WTC11 (cell line): ENCODE data around the gene OPRD1. TPM values are rescaled to one million over a fixed set of nuclear protein-coding genes. Genes with fewer than 3 reads are reported as not detected.

Experiments used
- ATAC-seq: fragments of 200-7000 bp; cut with Tn5 transposase; 2 replicates; pipeline ENCODE4 v1.10.0; 2021; ENCODE audit warnings: mild to moderate bottlenecking, moderate library complexity
- Bru-seq: library from RNA; stranded (reverse); fragments of 400-500 nt; gene quantifications from one replicate; lab custom pipeline; 2021; lab: Mats Ljungman, UMichigan
- CTCF ChIA-PET: fragments of 300-600 bp; sonication (Branson Sonifier 250); formaldehyde crosslinking; loops from one replicate; lab custom pipeline; 2021; ENCODE audit warnings: antibody characterized with exemption; lab: Charles Lee
- POLR2A ChIA-PET: fragments of 350-600 bp; sonication (Branson Sonifier 250); formaldehyde crosslinking; loops from one replicate; lab custom pipeline; 2021; ENCODE audit warnings: antibody characterized with exemption; lab: Charles Lee
- DNase-seq: peaks from one replicate; pipeline ENCODE4 v3.0.0; 2021; ENCODE audit warnings: low spot score
- H3K27ac Mint-ChIP-seq: 2 replicates; pipeline ENCODE4 v1.8.0; 2021; ENCODE audit warnings: mixed read lengths
- H3K27me3 Mint-ChIP-seq: 2 replicates; pipeline ENCODE4 v1.8.0; 2021; ENCODE audit warnings: low read depth, mild to moderate bottlenecking, moderate library complexity, mixed read lengths
- H3K36me3 Mint-ChIP-seq: 2 replicates; pipeline ENCODE4 v1.8.0; 2021; ENCODE audit warnings: mixed read lengths
- H3K4me1 Mint-ChIP-seq: 2 replicates; pipeline ENCODE4 v1.8.0; 2022; ENCODE audit warnings: mixed read lengths
- H3K4me3 Mint-ChIP-seq: 2 replicates; pipeline ENCODE4 v1.8.0; 2021; ENCODE audit warnings: mild to moderate bottlenecking, moderate library complexity, mixed read lengths
- H3K9me3 Mint-ChIP-seq: 2 replicates; pipeline ENCODE4 v1.8.0; 2021; ENCODE audit warnings: mixed read lengths
- ELF4 ChIP-seq: sonication (generic); formaldehyde crosslinking; IDR thresholded peaks from 2 replicates; pipeline ENCODE4 v1.8.1; 2022; ENCODE audit warnings: low read depth, mild to moderate bottlenecking, moderate library complexity, missing genetic modification reagents
- ESRRA ChIP-seq: sonication (generic); formaldehyde crosslinking; IDR thresholded peaks from 2 replicates; pipeline ENCODE4 v1.8.1; 2022; ENCODE audit warnings: mild to moderate bottlenecking, missing genetic modification reagents, borderline replicate concordance
- FOXJ3 ChIP-seq: sonication (generic); formaldehyde crosslinking; IDR thresholded peaks from 2 replicates; pipeline ENCODE4 v1.9.0; 2021; ENCODE audit warnings: missing genetic modification reagents, mild to moderate bottlenecking, borderline replicate concordance
- FOXK1 ChIP-seq: sonication (generic); formaldehyde crosslinking; IDR thresholded peaks from 2 replicates; pipeline ENCODE4 v1.8.0; 2022; ENCODE audit warnings: mild to moderate bottlenecking, moderate library complexity, missing genetic modification reagents
- GABPB1 ChIP-seq: sonication (generic); formaldehyde crosslinking; IDR thresholded peaks from 2 replicates; pipeline ENCODE4 v1.8.1; 2023; ENCODE audit warnings: mild to moderate bottlenecking, missing genetic modification reagents
- JAZF1 ChIP-seq: fragments of 250-450 bp; sonication (Bioruptor Pico); IDR thresholded peaks from 2 replicates; pipeline ENCODE4 v1.9.0; 2021; ENCODE audit warnings: moderate library complexity, mild to moderate bottlenecking, inconsistent platforms
- MXD4 ChIP-seq: fragments of 250-450 bp; sonication (Bioruptor Pico); IDR thresholded peaks from 2 replicates; pipeline ENCODE4 v1.8.0; 2021; ENCODE audit warnings: mild to moderate bottlenecking, moderate library complexity, borderline replicate concordance
- NR3C1 ChIP-seq: sonication (generic); formaldehyde crosslinking; conservative IDR thresholded peaks from 2 replicates; pipeline ENCODE4 v1.8.1; 2023; ENCODE audit warnings: low read depth, mild to moderate bottlenecking, missing genetic modification reagents
- SOX15 ChIP-seq: fragments of 250-450 bp; sonication (Bioruptor Pico); IDR thresholded peaks from 2 replicates; pipeline ENCODE4 v1.9.0; 2021; ENCODE audit warnings: mild to moderate bottlenecking
- TCF7 ChIP-seq: sonication (generic); formaldehyde crosslinking; IDR thresholded peaks from 2 replicates; pipeline ENCODE4 v1.8.0; 2022; ENCODE audit warnings: mild to moderate bottlenecking, low read depth, missing genetic modification reagents, moderate library complexity
- TEAD1 ChIP-seq: sonication (generic); formaldehyde crosslinking; IDR thresholded peaks from 2 replicates; pipeline ENCODE4 v1.8.0; 2022; ENCODE audit warnings: mild to moderate bottlenecking, missing genetic modification reagents
- ZNF138 ChIP-seq: sonication (generic); formaldehyde crosslinking; conservative IDR thresholded peaks from 2 replicates; pipeline ENCODE4 v1.8.1; 2022; ENCODE audit warnings: mild to moderate bottlenecking, moderate library complexity, missing genetic modification reagents
- ZNF219 ChIP-seq: sonication (generic); formaldehyde crosslinking; IDR thresholded peaks from 2 replicates; pipeline ENCODE4 v1.8.0; 2023; ENCODE audit warnings: missing genetic modification reagents, mild to moderate bottlenecking, borderline replicate concordance
- ZNF317 ChIP-seq: sonication (generic); formaldehyde crosslinking; IDR thresholded peaks from 2 replicates; pipeline ENCODE4 v1.8.1; 2023; ENCODE audit warnings: low read depth, mild to moderate bottlenecking, moderate library complexity, missing genetic modification reagents, borderline replicate concordance
- ZNF416 ChIP-seq: fragments of 250-450 bp; sonication (Bioruptor Pico); IDR thresholded peaks from 2 replicates; pipeline ENCODE4 v1.9.0; 2021; ENCODE audit warnings: mild to moderate bottlenecking, inconsistent platforms
- ZNF671 ChIP-seq: fragments of 250-450 bp; sonication (Bioruptor Pico); IDR thresholded peaks from 2 replicates; pipeline ENCODE4 v1.8.0; 2021; ENCODE audit warnings: mild to moderate bottlenecking
- long read RNA-seq, 3 experiments: library from RNA in 1 of 3; library from capped mRNA in 1 of 3; library from polyadenylated mRNA in 1 of 3; unstranded in 2 of 3; stranded (forward) in 1 of 3; transcript quantifications; one replicate each; pipeline ENCODE4 v2.0.0, GENCODE V29; 2021
- total RNA-seq: library from RNA; stranded (reverse); gene quantifications from 3 replicates; pipeline ENCODE4 v1.2.3, GENCODE V29; 2021
- TF ChIP-seq, protein P1 (sequence below): sonication (generic); formaldehyde crosslinking; IDR thresholded peaks from 2 replicates; pipeline ENCODE4 v1.8.1; 2023; ENCODE audit warnings: mild to moderate bottlenecking, missing genetic modification reagents, borderline replicate concordance
- TF ChIP-seq, protein P2 (sequence below): sonication (generic); formaldehyde crosslinking; IDR thresholded peaks from 2 replicates; pipeline ENCODE4 v1.8.0; 2023; ENCODE audit warnings: mild to moderate bottlenecking, missing genetic modification reagents
- TF ChIP-seq, protein P3 (sequence below): fragments of 200-600 bp; IDR thresholded peaks from 2 replicates; pipeline ENCODE4 v1.8.0; 2022; ENCODE audit warnings: antibody characterized with exemption
- TF ChIP-seq, protein P4 (sequence below): sonication (generic); formaldehyde crosslinking; IDR thresholded peaks from 2 replicates; pipeline ENCODE4 v1.8.1; 2023; ENCODE audit warnings: mild to moderate bottlenecking, missing genetic modification reagents, moderate library complexity
- TF ChIP-seq, protein P5 (sequence below): sonication (generic); formaldehyde crosslinking; IDR thresholded peaks from 2 replicates; pipeline ENCODE4 v1.8.0; 2022; ENCODE audit warnings: mild to moderate bottlenecking, missing genetic modification reagents
- TF ChIP-seq, protein P6 (sequence below): fragments of 250-450 bp; sonication (Bioruptor Pico); IDR thresholded peaks from 2 replicates; pipeline ENCODE4 v1.9.0; 2021; ENCODE audit warnings: mild to moderate bottlenecking

Gene OPRD1
- total RNA-seq: 2.2 to 3.1 TPM (median 2.5 TPM) in 3 replicates
- percentile 33 among the genes with signal in this experiment for Bru-seq, nascent RNA
- long read RNA-seq, experiment 1, partial matches to known transcripts: 1 of 3 reads
- long read RNA-seq, experiment 1, other reads (novel, unspliced or antisense): 2 of 3 reads
- long read RNA-seq, experiment 2: 0 reads
- long read RNA-seq, experiment 3: 0 reads

DNA sequence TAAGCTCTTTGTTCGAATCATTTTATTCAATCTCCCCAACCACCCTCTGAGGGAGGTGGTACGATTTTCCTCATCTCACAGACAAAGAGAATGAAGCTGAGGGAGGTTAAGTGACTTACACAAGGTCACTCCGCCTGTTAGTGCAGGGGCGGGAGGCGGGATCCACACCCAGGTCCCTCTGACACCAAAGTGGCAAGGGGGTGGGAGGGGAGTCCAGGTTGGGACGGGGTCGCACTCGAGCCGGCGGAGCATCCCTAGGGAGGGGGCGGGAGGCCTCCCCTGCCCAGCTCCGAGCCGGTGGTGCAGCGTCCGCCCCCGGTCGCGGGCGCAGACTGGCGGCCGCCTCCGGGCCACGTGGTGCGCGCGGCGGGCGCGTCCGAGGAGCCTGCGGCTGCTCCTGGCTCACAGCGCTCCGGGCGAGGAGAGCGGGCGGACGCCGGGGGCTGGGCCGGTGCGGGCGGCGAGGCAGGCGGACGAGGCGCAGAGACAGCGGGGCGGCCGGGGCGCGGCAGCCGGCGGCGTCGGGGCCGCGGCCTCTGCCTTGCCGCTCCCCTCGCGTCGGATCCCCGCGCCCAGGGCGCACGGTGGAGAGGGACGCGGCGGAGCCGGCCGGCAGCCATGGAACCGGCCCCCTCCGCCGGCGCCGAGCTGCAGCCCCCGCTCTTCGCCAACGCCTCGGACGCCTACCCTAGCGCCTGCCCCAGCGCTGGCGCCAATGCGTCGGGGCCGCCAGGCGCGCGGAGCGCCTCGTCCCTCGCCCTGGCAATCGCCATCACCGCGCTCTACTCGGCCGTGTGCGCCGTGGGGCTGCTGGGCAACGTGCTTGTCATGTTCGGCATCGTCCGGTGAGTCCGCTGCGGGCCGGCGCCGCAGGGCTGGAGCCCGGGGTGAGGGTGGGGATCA is at the start of gene OPRD1:
OPRD1 (plus strand) TSS at position 405 of the 903 bp plus-strand sequence; CDS start at position 619, 214 bp downstream.
- POLR2A ChIA-PET: interaction anchor here (1.2 kb wide), 1 partner anchor 231 kb away, joined by 5 read pairs; no protein-coding TSS in a partner anchor
- H3K4me3 Mint-ChIP-seq: peak within 1 kb of the TSS; percentile 61
- H3K27ac Mint-ChIP-seq: no peak within 1 kb of the TSS
- ATAC-seq (peak; percentile 58), DNase-seq (peak; percentile 54)
- 0 out of 2 replicates have a peak, but pooled peaks cover 3% of the 10 kb centered on the region for H3K36me3 Mint-ChIP-seq
- H3K4me1 Mint-ChIP-seq: peaks cover 19% of the 10 kb centered on the region
- CTCF ChIA-PET: interaction anchor here (0.6 to 4.1 kb wide), 5 partner anchors 16 to 70 kb away, joined by 3 to 38 read pairs (median 3); no protein-coding TSS in a partner anchor
- no peaks in the 10 kb centered on the region for H3K9me3 Mint-ChIP-seq
- H3K27me3 Mint-ChIP-seq: peaks cover 43% of the 10 kb centered on the region
- TF ChIP-seq FOXK1 (CRISPR knock-in tag) (peak; percentile 89), ZNF138 (no peak), FOXJ3 (CRISPR knock-in tag) (no peak), ZNF671 (CRISPR knock-in tag) (no peak; the same call in 1 of the 2 replicates), JAZF1 (no peak), TEAD1 (no peak), ZNF219 (0 out of 2 replicates have a peak, but pooled peaks have one; percentile 45), ELF4 (CRISPR knock-in tag) (no peak), NR3C1 (CRISPR knock-in tag) (0 out of 2 replicates have a peak, but pooled peaks have one; percentile 42), ZNF416 (no peak), TCF7 (CRISPR knock-in tag) (peak; percentile 53; the same call in 1 of the 2 replicates), ZNF317 (CRISPR knock-in tag) (0 out of 2 replicates have a peak, but pooled peaks have one; percentile 20), GABPB1 (CRISPR knock-in tag) (no peak), MXD4 (CRISPR knock-in tag) (no peak), SOX15 (CRISPR knock-in tag) (no peak), ESRRA (CRISPR knock-in tag) (peak; percentile 78; the same call in 1 of the 2 replicates)
- TF ChIP-seq, protein P1, sequence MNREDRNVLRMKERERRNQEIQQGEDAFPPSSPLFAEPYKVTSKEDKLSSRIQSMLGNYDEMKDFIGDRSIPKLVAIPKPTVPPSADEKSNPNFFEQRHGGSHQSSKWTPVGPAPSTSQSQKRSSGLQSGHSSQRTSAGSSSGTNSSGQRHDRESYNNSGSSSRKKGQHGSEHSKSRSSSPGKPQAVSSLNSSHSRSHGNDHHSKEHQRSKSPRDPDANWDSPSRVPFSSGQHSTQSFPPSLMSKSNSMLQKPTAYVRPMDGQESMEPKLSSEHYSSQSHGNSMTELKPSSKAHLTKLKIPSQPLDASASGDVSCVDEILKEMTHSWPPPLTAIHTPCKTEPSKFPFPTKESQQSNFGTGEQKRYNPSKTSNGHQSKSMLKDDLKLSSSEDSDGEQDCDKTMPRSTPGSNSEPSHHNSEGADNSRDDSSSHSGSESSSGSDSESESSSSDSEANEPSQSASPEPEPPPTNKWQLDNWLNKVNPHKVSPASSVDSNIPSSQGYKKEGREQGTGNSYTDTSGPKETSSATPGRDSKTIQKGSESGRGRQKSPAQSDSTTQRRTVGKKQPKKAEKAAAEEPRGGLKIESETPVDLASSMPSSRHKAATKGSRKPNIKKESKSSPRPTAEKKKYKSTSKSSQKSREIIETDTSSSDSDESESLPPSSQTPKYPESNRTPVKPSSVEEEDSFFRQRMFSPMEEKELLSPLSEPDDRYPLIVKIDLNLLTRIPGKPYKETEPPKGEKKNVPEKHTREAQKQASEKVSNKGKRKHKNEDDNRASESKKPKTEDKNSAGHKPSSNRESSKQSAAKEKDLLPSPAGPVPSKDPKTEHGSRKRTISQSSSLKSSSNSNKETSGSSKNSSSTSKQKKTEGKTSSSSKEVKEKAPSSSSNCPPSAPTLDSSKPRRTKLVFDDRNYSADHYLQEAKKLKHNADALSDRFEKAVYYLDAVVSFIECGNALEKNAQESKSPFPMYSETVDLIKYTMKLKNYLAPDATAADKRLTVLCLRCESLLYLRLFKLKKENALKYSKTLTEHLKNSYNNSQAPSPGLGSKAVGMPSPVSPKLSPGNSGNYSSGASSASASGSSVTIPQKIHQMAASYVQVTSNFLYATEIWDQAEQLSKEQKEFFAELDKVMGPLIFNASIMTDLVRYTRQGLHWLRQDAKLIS (CRISPR knock-in tag): no peak
- TF ChIP-seq, protein P2, sequence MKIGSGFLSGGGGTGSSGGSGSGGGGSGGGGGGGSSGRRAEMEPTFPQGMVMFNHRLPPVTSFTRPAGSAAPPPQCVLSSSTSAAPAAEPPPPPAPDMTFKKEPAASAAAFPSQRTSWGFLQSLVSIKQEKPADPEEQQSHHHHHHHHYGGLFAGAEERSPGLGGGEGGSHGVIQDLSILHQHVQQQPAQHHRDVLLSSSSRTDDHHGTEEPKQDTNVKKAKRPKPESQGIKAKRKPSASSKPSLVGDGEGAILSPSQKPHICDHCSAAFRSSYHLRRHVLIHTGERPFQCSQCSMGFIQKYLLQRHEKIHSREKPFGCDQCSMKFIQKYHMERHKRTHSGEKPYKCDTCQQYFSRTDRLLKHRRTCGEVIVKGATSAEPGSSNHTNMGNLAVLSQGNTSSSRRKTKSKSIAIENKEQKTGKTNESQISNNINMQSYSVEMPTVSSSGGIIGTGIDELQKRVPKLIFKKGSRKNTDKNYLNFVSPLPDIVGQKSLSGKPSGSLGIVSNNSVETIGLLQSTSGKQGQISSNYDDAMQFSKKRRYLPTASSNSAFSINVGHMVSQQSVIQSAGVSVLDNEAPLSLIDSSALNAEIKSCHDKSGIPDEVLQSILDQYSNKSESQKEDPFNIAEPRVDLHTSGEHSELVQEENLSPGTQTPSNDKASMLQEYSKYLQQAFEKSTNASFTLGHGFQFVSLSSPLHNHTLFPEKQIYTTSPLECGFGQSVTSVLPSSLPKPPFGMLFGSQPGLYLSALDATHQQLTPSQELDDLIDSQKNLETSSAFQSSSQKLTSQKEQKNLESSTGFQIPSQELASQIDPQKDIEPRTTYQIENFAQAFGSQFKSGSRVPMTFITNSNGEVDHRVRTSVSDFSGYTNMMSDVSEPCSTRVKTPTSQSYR (CRISPR knock-in tag): peak; percentile 61; the same call in 1 of the 2 replicates
- TF ChIP-seq, protein P3, sequence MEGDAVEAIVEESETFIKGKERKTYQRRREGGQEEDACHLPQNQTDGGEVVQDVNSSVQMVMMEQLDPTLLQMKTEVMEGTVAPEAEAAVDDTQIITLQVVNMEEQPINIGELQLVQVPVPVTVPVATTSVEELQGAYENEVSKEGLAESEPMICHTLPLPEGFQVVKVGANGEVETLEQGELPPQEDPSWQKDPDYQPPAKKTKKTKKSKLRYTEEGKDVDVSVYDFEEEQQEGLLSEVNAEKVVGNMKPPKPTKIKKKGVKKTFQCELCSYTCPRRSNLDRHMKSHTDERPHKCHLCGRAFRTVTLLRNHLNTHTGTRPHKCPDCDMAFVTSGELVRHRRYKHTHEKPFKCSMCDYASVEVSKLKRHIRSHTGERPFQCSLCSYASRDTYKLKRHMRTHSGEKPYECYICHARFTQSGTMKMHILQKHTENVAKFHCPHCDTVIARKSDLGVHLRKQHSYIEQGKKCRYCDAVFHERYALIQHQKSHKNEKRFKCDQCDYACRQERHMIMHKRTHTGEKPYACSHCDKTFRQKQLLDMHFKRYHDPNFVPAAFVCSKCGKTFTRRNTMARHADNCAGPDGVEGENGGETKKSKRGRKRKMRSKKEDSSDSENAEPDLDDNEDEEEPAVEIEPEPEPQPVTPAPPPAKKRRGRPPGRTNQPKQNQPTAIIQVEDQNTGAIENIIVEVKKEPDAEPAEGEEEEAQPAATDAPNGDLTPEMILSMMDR: no peak
- TF ChIP-seq, protein P4, sequence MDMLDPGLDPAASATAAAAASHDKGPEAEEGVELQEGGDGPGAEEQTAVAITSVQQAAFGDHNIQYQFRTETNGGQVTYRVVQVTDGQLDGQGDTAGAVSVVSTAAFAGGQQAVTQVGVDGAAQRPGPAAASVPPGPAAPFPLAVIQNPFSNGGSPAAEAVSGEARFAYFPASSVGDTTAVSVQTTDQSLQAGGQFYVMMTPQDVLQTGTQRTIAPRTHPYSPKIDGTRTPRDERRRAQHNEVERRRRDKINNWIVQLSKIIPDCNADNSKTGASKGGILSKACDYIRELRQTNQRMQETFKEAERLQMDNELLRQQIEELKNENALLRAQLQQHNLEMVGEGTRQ (CRISPR knock-in tag): peak; percentile 88
- TF ChIP-seq, protein P5, sequence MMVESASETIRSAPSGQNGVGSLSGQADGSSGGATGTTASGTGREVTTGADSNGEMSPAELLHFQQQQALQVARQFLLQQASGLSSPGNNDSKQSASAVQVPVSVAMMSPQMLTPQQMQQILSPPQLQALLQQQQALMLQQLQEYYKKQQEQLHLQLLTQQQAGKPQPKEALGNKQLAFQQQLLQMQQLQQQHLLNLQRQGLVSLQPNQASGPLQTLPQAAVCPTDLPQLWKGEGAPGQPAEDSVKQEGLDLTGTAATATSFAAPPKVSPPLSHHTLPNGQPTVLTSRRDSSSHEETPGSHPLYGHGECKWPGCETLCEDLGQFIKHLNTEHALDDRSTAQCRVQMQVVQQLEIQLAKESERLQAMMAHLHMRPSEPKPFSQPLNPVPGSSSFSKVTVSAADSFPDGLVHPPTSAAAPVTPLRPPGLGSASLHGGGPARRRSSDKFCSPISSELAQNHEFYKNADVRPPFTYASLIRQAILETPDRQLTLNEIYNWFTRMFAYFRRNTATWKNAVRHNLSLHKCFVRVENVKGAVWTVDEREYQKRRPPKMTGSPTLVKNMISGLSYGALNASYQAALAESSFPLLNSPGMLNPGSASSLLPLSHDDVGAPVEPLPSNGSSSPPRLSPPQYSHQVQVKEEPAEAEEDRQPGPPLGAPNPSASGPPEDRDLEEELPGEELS (CRISPR knock-in tag): peak; percentile 89
- TF ChIP-seq, protein P6, sequence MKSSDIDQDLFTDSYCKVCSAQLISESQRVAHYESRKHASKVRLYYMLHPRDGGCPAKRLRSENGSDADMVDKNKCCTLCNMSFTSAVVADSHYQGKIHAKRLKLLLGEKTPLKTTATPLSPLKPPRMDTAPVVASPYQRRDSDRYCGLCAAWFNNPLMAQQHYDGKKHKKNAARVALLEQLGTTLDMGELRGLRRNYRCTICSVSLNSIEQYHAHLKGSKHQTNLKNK: no peak
